Measurements from ENCODE around the gene VIT.

DNA sequence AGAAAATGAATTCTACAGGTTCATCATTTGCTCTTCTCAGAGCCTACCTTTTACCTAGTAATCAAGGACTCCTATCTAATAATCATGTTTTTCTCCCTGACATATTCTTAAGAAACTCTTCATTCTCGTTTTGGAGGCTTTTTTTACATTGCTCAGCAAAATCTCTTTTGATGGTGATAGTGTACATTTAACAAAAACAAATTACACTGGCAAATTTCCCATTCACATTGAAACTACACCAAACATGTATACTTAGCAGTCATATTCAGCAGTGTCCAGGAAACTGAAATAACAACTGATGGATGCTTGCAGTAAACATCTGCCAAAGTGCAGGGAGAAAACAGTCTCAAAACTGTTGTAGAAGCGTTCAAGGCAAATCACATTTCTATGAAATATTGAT lies 4.4 kb upstream of the VIT start:
- TF ChIP-seq POLR2AphosphoS5 (IDR thresholded peaks at IDR 0.05; ENCODE audit: low read depth, low read length) (no peak), TCF12 (IDR thresholded peaks at IDR 0.05) (no peak), TEAD4 (IDR thresholded peaks at IDR 0.05; ENCODE audit: borderline replicate concordance, insufficient read depth) (no peak), CHD2 (IDR thresholded peaks at IDR 0.05; ENCODE audit: low read length, partially characterized antibody) (no peak), EP300 (IDR thresholded peaks at IDR 0.05; ENCODE audit: borderline replicate concordance in 1 of 2, low read depth in 1 of 2, low read length in 1 of 2) (no peak)
- TF ChIP-seq, protein P1, sequence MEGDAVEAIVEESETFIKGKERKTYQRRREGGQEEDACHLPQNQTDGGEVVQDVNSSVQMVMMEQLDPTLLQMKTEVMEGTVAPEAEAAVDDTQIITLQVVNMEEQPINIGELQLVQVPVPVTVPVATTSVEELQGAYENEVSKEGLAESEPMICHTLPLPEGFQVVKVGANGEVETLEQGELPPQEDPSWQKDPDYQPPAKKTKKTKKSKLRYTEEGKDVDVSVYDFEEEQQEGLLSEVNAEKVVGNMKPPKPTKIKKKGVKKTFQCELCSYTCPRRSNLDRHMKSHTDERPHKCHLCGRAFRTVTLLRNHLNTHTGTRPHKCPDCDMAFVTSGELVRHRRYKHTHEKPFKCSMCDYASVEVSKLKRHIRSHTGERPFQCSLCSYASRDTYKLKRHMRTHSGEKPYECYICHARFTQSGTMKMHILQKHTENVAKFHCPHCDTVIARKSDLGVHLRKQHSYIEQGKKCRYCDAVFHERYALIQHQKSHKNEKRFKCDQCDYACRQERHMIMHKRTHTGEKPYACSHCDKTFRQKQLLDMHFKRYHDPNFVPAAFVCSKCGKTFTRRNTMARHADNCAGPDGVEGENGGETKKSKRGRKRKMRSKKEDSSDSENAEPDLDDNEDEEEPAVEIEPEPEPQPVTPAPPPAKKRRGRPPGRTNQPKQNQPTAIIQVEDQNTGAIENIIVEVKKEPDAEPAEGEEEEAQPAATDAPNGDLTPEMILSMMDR (IDR thresholded peaks at IDR 0.05): no peak
- TF ChIP-seq, protein P2, sequence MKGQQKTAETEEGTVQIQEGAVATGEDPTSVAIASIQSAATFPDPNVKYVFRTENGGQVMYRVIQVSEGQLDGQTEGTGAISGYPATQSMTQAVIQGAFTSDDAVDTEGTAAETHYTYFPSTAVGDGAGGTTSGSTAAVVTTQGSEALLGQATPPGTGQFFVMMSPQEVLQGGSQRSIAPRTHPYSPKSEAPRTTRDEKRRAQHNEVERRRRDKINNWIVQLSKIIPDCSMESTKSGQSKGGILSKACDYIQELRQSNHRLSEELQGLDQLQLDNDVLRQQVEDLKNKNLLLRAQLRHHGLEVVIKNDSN (IDR thresholded peaks at IDR 0.05; ENCODE audit: borderline replicate concordance, low read depth): no peak

Data from SK-N-SH (cell line).